K562 (cell line): ENCODE results near the gene FMN1. TPM values are rescaled to one million over a fixed set of nuclear protein-coding genes. Genes with fewer than 3 reads are reported as not detected.

Experiments
- ATAC-seq: fragments of 200-7000 bp; cut with Tn5 transposase; 3 replicates; pipeline ENCODE4 v1.9.1; 2020; ENCODE audit warnings: moderate library complexity
- BruUV-seq: library from RNA; stranded (reverse); fragments of 400-500 nt; replicated peaks from 2 replicates; lab custom pipeline; 2021; lab: Mats Ljungman, UMichigan
- CTCF ChIA-PET: fragments of 300-600 bp; formaldehyde crosslinking; extraction: SDS; loops from one replicate; lab custom pipeline; 2021; ENCODE audit warnings: low intra/inter-chr PET ratio; lab: Yijun Ruan, JAX
- POLR2A ChIA-PET: fragments of 300-600, 350-650 bp; sonication (Branson Sonifier 250); formaldehyde crosslinking; extraction: SDS; loops from one replicate; lab custom pipeline; 2021; ENCODE audit warnings: antibody characterized with exemption, inconsistent platforms; lab: Yijun Ruan, JAX
- DNase-seq, 4 experiments: peaks; one replicate each; pipeline versions ENCODE4 v3.0.0 to v3.0.0-alpha.2; 2011 to 2018; ENCODE audit warnings: low spot score in 3 of 4, mixed read lengths in 3 of 4; ENCODE audit errors: extremely low read depth in 1 of 4
- FAIRE-seq: peaks from 2 replicates; lab custom pipeline; 2011; peaks lifted over from hg19 to GRCh38; lab: Jason Lieb, UNC
- H2AFZ ChIP-seq: 2 replicates; pipeline ENCODE4 v1.6.0; 2011; ENCODE audit warnings: low read depth, low read length, control low read depth, inconsistent platforms
- H3K27ac ChIP-seq: fragments of 200-600 bp; 3 replicates; pipeline ENCODE4 v1.8.0; 2011; ENCODE audit warnings: low read depth, mild to moderate bottlenecking, control low read depth, inconsistent platforms, low read length, moderate library complexity, mixed read lengths; ENCODE audit errors: extremely low read depth
- H3K27me3 ChIP-seq, 2 experiments: fragments of 300-600 bp in 1 of 2; 2 replicates in 1 of 2; 3 replicates in 1 of 2; pipeline versions ENCODE4 v1.6.0 to v1.8.0; 2011; ENCODE audit warnings: inconsistent platforms in 2 of 2, low read length in 2 of 2, mild to moderate bottlenecking in 1 of 2, mixed read lengths in 1 of 2, moderate library complexity in 1 of 2; ENCODE audit not compliant: control insufficient read depth in 2 of 2, insufficient read depth in 2 of 2
- H3K36me3 ChIP-seq: fragments of 300-600 bp; 3 replicates; pipeline ENCODE4 v1.8.0; 2011; ENCODE audit warnings: mild to moderate bottlenecking, low read length, inconsistent platforms; ENCODE audit not compliant: control insufficient read depth, insufficient read depth
- H3K4me1 ChIP-seq, 2 experiments: fragments of 200-600 bp in 1 of 2; replicated peaks in 1 of 2; 2 replicates in 1 of 2; 3 replicates in 1 of 2; pipeline versions ENCODE4 v1.5.1 to v1.8.0; 2011; ENCODE audit warnings: inconsistent platforms in 2 of 2, low read length in 2 of 2, mild to moderate bottlenecking in 1 of 2, mixed read lengths in 1 of 2, moderate library complexity in 1 of 2; ENCODE audit not compliant: control insufficient read depth in 2 of 2, insufficient read depth in 2 of 2
- H3K4me2 ChIP-seq: 2 replicates; pipeline ENCODE4 v1.6.1; 2011; ENCODE audit warnings: low read length, control low read depth, inconsistent platforms, mixed read lengths; ENCODE audit not compliant: insufficient read depth
- H3K4me3 ChIP-seq: fragments of 200-600 bp; sonication (generic), shearing (Covaris generic); 2 replicates; pipeline ENCODE4 v1.5.1; 2016; ENCODE audit warnings: control low read depth, inconsistent platforms
- H3K79me2 ChIP-seq: fragments of 200-600 bp; 3 replicates; pipeline ENCODE4 v1.8.0; 2011; ENCODE audit warnings: low read length, inconsistent platforms; ENCODE audit not compliant: control insufficient read depth, insufficient read depth
- H3K9ac ChIP-seq, 2 experiments: 2 replicates each; pipeline versions ENCODE4 v1.6.0 to v1.6.1; 2011; ENCODE audit warnings: low read depth in 2 of 2, low read length in 2 of 2, control low read depth in 1 of 2, inconsistent platforms in 1 of 2, mild to moderate bottlenecking in 1 of 2, mixed read lengths in 1 of 2; ENCODE audit not compliant: insufficient read depth in 1 of 2
- H3K9me1 ChIP-seq: one replicate; pipeline ENCODE4 v1.6.0; 2011; ENCODE audit warnings: inconsistent platforms, mild to moderate bottlenecking, low read length, moderate library complexity; ENCODE audit not compliant: control insufficient read depth, insufficient read depth
- H3K9me3 ChIP-seq: replicated peaks from 2 replicates; pipeline ENCODE4 v1.5.1; 2011; ENCODE audit warnings: low read depth, low read length, inconsistent platforms; ENCODE audit not compliant: control insufficient read depth, insufficient read depth
- H4K20me1 ChIP-seq: replicated peaks from 2 replicates; pipeline ENCODE4 v1.6.1; 2011; ENCODE audit warnings: low read length, inconsistent platforms, mixed read lengths; ENCODE audit not compliant: control insufficient read depth, insufficient read depth
- HDAC6 ChIP-seq: IDR thresholded peaks from 2 replicates; pipeline ENCODE4 v1.6.1; 2012; ENCODE audit warnings: low read depth, mild to moderate bottlenecking, control low read depth, inconsistent platforms, low read length, moderate library complexity
- KLF13 ChIP-seq: fragments of 450-650 bp; IDR thresholded peaks from 2 replicates; pipeline ENCODE4 v1.6.1; 2016; ENCODE audit warnings: missing genetic modification characterization, low read depth, mild to moderate bottlenecking, missing compliant biosample characterization, moderate library complexity, borderline replicate concordance
- MCM7 ChIP-seq, 2 experiments: fragments of 450-650 bp; IDR thresholded peaks; 2 replicates each; pipeline ENCODE4 v1.6.1; 2016 to 2018
- SMAD1 ChIP-seq: fragments of 150-350 bp; IDR thresholded peaks from 2 replicates; pipeline ENCODE4 v1.6.1; 2014; ENCODE audit warnings: low read length, low read depth; ENCODE audit not compliant: partially characterized antibody
- TSC22D4 ChIP-seq: fragments of 450-650 bp; IDR thresholded peaks from 2 replicates; pipeline ENCODE4 v1.6.1; 2016; ENCODE audit warnings: missing genetic modification characterization, missing biosample characterization, control low read depth
- ZBTB7A ChIP-seq: IDR thresholded peaks from 2 replicates; pipeline ENCODE4 v1.6.1; 2011; ENCODE audit warnings: low read depth, mild to moderate bottlenecking, low read length, moderate library complexity, borderline replicate concordance; ENCODE audit not compliant: control insufficient read depth
- ZNF239 ChIP-seq: fragments of 250-450 bp; sonication (Bioruptor Pico); IDR thresholded peaks from 2 replicates; pipeline ENCODE4 v1.4.0; 2020; ENCODE audit warnings: mild to moderate bottlenecking
- WGBS: fragments of 100-300 bp; shearing (Covaris generic); methylation state at CpG from one replicate; pipeline ENCODE4 v1.1.6; 2016; ENCODE audit warnings: low coverage, mixed read lengths; ENCODE audit not compliant: insufficient coverage; ENCODE audit errors: missing lambda C conversion rate; 5-methylcytosine and 5-hydroxymethylcytosine counted together
- in situ Hi-C: fragments of 300-500 bp; cut with MboI; formaldehyde crosslinking; loops from 4 replicates; pipeline ENCODE4 v1.15.0; 2018; ENCODE audit warnings: inconsistent platforms, mixed read lengths
- intact Hi-C: fragments of 100-400 bp; cut with micrococcal nuclease; formaldehyde crosslinking; loops from 2 replicates; pipeline ENCODE4 v1.14.2; 2022
- polyA plus RNA-seq, 8 experiments: library from polyadenylated mRNA; depleted of rRNA in 4 of 8; stranded (reverse) in 5 of 8; unstranded in 3 of 8; fragments of >200 nt; fragmentation: Nextera tagmentation in 2 of 8; fragmentation: Illumina TruSeq in 1 of 8; extraction: Ambion mirVana in 2 of 8; extraction: Trizol in 1 of 8; gene quantifications; 2 replicates each; pipeline versions ENCODE4 v1.2.1 to v1.2.3, GENCODE V29; 2011 to 2014; ENCODE audit warnings: inconsistent platforms in 1 of 8, missing spikeins in 1 of 8
- total RNA-seq, 7 experiments: library from RNA; depleted of rRNA in 6 of 7; stranded (reverse); fragments of >200 nt in 6 of 7; fragmentation: Illumina TruSeq in 2 of 7; extraction: Trizol in 2 of 7; gene quantifications; 2 replicates each; pipeline versions ENCODE4 v1.2.1 to v1.2.3, GENCODE V29; 2011 to 2021; ENCODE audit warnings: low replicate concordance in 1 of 7
- TF ChIP-seq, protein P1 (sequence below), 2 experiments: fragments of 450-650 bp; IDR thresholded peaks; 2 replicates each; pipeline ENCODE4 v1.6.1; 2016; ENCODE audit warnings: mild to moderate bottlenecking in 2 of 2, borderline replicate concordance in 1 of 2, low read depth in 1 of 2, moderate library complexity in 1 of 2
- TF ChIP-seq, protein P2 (sequence below): fragments of 450-650 bp; IDR thresholded peaks from one replicate; pipeline ENCODE4 v1.6.1; 2018; ENCODE audit warnings: mild to moderate bottlenecking, moderate library complexity; ENCODE audit not compliant: partially characterized antibody
- TF ChIP-seq, protein P3 (sequence below), 2 experiments: fragments of 450-650 bp in 1 of 2; sonication (generic) in 1 of 2; formaldehyde crosslinking; conservative IDR thresholded peaks; 2 replicates each; pipeline versions ENCODE4 v1.4.0 to v1.8.1; 2020 to 2022; ENCODE audit warnings: mild to moderate bottlenecking in 1 of 2, missing genetic modification reagents in 1 of 2
- TF ChIP-seq, protein P4 (sequence below): sonication (generic); formaldehyde crosslinking; IDR thresholded peaks from 2 replicates; pipeline ENCODE4 v1.8.1; 2023; ENCODE audit warnings: mild to moderate bottlenecking, missing genetic modification reagents, moderate library complexity

FMN1 gene
- total and polyA plus RNA-seq, 9 of the 15 experiments (the other 6 are each of a cell fraction or from before 2014, with no cell fraction given), result 0.03 to 0.07 (median 0.04) TPM; not detected in 6

DNA sequence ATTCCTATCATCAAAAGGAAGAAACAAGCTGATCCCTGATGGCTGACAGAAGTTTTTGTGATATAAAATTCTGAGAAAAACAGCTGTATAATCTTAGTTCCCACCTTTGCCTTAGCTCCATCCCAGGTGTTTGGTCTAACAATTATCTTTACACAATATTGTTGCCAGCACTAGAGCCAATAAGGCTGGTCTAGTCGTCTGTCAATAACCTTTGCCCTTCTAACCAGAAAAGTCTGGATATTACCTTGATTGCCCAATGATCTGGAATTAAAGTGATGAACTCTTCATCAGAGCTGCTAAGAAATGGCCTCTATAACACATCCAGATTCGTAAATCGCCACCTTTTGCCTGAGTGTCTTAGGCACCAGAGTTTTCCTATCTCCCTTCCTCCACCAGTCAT is 98.4 kb downstream of the FMN1 start:
- H4K20me1 ChIP-seq, result no peaks in the 10 kb centered on the region
- CTCF ChIA-PET, result no interaction called here
- no peak overlapping the region for H2AFZ ChIP-seq
- BruUV-seq, result no TSS peak
- no peaks in the 10 kb centered on the region for H3K9me1 ChIP-seq
- WGBS, result 0% methylated on average over 3 of the region's 3 CpGs
- H3K9me3 ChIP-seq, result no peaks in the 10 kb centered on the region
- DNase-seq (no peak), ATAC-seq (no peak), FAIRE-seq (no peak)
- no peak overlapping the region for H3K27ac ChIP-seq
- no peaks in the 10 kb centered on the region for H3K79me2 ChIP-seq
- H3K27me3 ChIP-seq, result peaks cover 0 to 6% of the 10 kb centered on the region in 2 experiments; a peak in 2 of 5 replicates
- H3K4me3 ChIP-seq, result no peak overlapping the region
- POLR2A ChIA-PET, result no interaction called here
- H3K4me2 ChIP-seq, result no peak overlapping the region
- intact Hi-C loops (no loop called here), in situ Hi-C loops (no loop called here)
- H3K9ac ChIP-seq, result no peak overlapping the region
- H3K4me1 ChIP-seq, result no peaks in the 10 kb centered on the region
- no peaks in the 10 kb centered on the region for H3K36me3 ChIP-seq
- TF ChIP-seq, protein P1, sequence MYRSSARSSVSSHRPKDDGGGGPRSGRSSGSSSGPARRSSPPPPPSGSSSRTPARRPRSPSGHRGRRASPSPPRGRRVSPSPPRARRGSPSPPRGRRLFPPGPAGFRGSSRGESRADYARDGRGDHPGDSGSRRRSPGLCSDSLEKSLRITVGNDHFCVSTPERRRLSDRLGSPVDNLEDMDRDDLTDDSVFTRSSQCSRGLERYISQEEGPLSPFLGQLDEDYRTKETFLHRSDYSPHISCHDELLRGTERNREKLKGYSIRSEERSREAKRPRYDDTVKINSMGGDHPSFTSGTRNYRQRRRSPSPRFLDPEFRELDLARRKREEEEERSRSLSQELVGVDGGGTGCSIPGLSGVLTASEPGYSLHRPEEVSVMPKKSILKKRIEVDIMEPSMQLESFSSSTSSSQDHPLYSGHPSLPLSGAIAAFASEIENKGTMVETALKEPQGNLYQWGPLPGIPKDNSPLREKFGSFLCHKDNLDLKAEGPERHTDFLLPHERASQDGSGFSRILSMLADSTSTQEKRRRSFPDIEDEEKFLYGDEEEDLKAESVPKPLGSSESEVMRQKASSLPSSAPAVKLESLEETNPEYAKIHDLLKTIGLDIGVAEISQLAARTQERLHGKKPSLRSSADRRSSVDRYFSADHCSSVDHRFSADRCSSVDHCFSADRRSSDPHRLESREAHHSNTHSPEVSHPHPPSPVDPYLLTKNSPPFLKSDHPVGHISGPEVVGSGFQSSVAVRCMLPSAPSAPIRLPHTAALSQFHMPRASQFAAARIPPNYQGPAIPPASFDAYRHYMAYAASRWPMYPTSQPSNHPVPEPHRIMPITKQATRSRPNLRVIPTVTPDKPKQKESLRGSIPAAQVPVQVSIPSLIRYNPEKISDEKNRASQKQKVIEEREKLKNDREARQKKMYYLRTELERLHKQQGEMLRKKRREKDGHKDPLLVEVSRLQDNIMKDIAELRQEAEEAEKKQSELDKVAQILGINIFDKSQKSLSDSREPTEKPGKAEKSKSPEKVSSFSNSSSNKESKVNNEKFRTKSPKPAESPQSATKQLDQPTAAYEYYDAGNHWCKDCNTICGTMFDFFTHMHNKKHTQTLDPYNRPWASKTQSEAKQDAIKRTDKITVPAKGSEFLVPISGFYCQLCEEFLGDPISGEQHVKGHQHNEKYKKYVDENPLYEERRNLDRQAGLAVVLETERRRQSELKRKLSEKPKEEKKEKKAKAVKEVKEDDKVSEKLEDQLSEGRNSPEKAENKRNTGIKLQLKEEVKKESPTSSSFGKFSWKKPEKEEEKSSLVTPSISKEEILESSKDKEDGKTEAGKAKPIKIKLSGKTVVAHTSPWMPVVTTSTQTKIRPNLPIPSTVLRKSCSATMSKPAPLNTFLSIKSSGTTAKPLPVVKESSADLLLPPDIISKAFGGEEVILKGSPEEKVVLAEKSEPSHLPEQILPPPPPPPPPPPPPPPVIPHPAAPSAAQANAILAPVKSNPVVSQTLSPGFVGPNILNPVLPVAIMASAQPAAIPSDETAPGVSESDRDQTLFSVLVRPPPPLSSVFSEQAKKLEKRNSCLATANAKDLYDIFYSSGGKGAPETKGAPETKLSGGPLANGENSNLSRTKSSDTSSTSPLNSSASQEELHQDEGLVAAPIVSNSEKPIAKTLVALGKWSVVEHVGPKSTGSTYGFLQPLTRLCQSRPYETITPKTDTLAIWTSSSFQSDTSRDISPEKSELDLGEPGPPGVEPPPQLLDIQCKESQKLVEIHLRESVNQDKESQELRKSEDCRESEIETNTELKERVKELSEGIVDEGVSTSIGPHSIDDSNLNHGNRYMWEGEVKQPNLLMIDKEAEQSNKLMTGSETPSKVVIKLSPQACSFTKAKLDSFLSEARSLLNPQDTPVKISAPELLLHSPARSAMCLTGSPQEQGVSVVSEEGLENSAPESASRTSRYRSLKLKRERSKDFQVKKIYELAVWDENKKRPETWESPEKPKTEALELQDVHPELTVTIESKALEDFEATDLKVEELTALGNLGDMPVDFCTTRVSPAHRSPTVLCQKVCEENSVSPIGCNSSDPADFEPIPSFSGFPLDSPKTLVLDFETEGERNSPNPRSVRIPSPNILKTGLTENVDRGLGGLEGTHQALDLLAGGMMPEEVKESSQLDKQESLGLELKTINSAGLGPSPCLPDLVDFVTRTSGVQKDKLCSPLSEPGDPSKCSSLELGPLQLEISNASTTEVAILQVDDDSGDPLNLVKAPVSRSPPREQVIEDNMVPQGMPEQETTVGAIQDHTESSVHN (IDR thresholded peaks at IDR 0.05; ENCODE audit: borderline replicate concordance in 1 of 2, low read depth in 1 of 2), result no peak
- TF ChIP-seq HDAC6 (no peak), TSC22D4 (tag) (no peak), MCM7 (IDR thresholded peaks at IDR 0.05) (no peak), ZBTB7A (no peak), SMAD1 (no peak), ZNF239 (CRISPR knock-in tag) (no peak), KLF13 (no peak)
- TF ChIP-seq, protein P2, sequence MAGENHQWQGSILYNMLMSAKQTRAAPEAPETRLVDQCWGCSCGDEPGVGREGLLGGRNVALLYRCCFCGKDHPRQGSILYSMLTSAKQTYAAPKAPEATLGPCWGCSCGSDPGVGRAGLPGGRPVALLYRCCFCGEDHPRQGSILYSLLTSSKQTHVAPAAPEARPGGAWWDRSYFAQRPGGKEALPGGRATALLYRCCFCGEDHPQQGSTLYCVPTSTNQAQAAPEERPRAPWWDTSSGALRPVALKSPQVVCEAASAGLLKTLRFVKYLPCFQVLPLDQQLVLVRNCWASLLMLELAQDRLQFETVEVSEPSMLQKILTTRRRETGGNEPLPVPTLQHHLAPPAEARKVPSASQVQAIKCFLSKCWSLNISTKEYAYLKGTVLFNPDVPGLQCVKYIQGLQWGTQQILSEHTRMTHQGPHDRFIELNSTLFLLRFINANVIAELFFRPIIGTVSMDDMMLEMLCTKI, result no peak
- TF ChIP-seq, protein P3, sequence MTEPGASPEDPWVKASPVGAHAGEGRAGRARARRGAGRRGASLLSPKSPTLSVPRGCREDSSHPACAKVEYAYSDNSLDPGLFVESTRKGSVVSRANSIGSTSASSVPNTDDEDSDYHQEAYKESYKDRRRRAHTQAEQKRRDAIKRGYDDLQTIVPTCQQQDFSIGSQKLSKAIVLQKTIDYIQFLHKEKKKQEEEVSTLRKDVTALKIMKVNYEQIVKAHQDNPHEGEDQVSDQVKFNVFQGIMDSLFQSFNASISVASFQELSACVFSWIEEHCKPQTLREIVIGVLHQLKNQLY (CRISPR knock-in tag; conservative IDR thresholded peaks at IDR 0.05), result no peak
- TF ChIP-seq, protein P4, sequence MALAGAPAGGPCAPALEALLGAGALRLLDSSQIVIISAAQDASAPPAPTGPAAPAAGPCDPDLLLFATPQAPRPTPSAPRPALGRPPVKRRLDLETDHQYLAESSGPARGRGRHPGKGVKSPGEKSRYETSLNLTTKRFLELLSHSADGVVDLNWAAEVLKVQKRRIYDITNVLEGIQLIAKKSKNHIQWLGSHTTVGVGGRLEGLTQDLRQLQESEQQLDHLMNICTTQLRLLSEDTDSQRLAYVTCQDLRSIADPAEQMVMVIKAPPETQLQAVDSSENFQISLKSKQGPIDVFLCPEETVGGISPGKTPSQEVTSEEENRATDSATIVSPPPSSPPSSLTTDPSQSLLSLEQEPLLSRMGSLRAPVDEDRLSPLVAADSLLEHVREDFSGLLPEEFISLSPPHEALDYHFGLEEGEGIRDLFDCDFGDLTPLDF (CRISPR knock-in tag), result no peak
